Measurements from ENCODE around the gene DNAH6. TPM values are rescaled to one million over a fixed set of nuclear protein-coding genes. Genes with fewer than 3 reads are reported as not detected.

The DNAH6 gene
- total and polyA plus RNA-seq, 10 of the 15 experiments (the other 5 are each of a cell fraction or from before 2014, with no cell fraction given), result 0.07 to 1.0 (median 0.29) TPM

DNA sequence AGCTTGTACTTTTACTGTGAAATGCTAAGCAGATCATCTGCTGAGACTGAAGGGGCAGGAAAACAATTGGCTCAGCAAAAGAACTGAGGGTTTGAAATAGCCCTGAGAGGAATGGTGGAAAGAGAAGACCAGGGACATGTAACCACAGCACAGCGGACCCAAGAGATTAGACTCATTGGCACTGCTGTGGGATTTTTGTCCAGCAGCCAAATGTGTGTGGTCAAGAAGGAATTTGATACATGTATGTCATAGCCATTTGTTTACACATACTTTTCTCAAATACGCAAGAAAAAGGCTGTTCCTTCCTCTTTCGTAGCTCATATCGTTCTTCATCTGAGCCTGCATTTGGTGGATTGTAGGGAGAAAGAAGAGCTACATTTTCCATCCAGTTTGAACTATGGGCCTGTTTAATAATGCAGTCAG is 290.8 kb downstream of the DNAH6 start (continued):
- TF ChIP-seq, protein P1, sequence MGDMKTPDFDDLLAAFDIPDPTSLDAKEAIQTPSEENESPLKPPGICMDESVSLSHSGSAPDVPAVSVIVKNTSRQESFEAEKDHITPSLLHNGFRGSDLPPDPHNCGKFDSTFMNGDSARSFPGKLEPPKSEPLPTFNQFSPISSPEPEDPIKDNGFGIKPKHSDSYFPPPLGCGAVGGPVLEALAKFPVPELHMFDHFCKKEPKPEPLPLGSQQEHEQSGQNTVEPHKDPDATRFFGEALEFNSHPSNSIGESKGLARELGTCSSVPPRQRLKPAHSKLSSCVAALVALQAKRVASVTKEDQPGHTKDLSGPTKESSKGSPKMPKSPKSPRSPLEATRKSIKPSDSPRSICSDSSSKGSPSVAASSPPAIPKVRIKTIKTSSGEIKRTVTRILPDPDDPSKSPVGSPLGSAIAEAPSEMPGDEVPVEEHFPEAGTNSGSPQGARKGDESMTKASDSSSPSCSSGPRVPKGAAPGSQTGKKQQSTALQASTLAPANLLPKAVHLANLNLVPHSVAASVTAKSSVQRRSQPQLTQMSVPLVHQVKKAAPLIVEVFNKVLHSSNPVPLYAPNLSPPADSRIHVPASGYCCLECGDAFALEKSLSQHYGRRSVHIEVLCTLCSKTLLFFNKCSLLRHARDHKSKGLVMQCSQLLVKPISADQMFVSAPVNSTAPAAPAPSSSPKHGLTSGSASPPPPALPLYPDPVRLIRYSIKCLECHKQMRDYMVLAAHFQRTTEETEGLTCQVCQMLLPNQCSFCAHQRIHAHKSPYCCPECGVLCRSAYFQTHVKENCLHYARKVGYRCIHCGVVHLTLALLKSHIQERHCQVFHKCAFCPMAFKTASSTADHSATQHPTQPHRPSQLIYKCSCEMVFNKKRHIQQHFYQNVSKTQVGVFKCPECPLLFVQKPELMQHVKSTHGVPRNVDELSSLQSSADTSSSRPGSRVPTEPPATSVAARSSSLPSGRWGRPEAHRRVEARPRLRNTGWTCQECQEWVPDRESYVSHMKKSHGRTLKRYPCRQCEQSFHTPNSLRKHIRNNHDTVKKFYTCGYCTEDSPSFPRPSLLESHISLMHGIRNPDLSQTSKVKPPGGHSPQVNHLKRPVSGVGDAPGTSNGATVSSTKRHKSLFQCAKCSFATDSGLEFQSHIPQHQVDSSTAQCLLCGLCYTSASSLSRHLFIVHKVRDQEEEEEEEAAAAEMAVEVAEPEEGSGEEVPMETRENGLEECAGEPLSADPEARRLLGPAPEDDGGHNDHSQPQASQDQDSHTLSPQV (IDR thresholded peaks at IDR 0.05), result no peak
- TF ChIP-seq, protein P2, sequence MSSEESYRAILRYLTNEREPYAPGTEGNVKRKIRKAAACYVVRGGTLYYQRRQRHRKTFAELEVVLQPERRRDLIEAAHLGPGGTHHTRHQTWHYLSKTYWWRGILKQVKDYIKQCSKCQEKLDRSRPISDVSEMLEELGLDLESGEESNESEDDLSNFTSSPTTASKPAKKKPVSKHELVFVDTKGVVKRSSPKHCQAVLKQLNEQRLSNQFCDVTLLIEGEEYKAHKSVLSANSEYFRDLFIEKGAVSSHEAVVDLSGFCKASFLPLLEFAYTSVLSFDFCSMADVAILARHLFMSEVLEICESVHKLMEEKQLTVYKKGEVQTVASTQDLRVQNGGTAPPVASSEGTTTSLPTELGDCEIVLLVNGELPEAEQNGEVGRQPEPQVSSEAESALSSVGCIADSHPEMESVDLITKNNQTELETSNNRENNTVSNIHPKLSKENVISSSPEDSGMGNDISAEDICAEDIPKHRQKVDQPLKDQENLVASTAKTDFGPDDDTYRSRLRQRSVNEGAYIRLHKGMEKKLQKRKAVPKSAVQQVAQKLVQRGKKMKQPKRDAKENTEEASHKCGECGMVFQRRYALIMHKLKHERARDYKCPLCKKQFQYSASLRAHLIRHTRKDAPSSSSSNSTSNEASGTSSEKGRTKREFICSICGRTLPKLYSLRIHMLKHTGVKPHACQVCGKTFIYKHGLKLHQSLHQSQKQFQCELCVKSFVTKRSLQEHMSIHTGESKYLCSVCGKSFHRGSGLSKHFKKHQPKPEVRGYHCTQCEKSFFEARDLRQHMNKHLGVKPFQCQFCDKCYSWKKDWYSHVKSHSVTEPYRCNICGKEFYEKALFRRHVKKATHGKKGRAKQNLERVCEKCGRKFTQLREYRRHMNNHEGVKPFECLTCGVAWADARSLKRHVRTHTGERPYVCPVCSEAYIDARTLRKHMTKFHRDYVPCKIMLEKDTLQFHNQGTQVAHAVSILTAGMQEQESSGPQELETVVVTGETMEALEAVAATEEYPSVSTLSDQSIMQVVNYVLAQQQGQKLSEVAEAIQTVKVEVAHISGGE (CRISPR knock-in tag; IDR thresholded peaks at IDR 0.05), result no peak
- TF ChIP-seq SMARCA5 (IDR thresholded peaks at IDR 0.05) (no peak), PKNOX1 (IDR thresholded peaks at IDR 0.05) (no peak), SREBF1 (IDR thresholded peaks at IDR 0.05; ENCODE audit: low read length) (no peak), RB1 (IDR thresholded peaks at IDR 0.05; ENCODE audit: borderline replicate concordance) (no peak), CEBPB (IDR thresholded peaks at IDR 0.05; ENCODE audit: borderline replicate concordance in 1 of 2, low read depth in 2 of 2, low read length in 2 of 2) (no peak), MEF2B (IDR thresholded peaks at IDR 0.05; ENCODE audit: partially characterized antibody, poor library complexity, severe bottlenecking) (no peak), NFYB (IDR thresholded peaks at IDR 0.05; ENCODE audit: insufficient read depth, low read depth, low read length) (no peak), GABPA (IDR thresholded peaks at IDR 0.05; ENCODE audit: low read depth) (no peak), CREB1 (IDR thresholded peaks at IDR 0.05; ENCODE audit: low read depth) (no peak), BMI1 (IDR thresholded peaks at IDR 0.05; ENCODE audit: borderline replicate concordance) (no peak), RELB (IDR thresholded peaks at IDR 0.05; ENCODE audit: low read depth) (no peak)
- TF ChIP-seq, protein P3, sequence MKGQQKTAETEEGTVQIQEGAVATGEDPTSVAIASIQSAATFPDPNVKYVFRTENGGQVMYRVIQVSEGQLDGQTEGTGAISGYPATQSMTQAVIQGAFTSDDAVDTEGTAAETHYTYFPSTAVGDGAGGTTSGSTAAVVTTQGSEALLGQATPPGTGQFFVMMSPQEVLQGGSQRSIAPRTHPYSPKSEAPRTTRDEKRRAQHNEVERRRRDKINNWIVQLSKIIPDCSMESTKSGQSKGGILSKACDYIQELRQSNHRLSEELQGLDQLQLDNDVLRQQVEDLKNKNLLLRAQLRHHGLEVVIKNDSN (IDR thresholded peaks at IDR 0.05; ENCODE audit: borderline replicate concordance, extremely low read length, insufficient read depth, low read depth, low read length), result no peak

Data from GM12878 (cell line).